GM12873 (cell line): ENCODE results near the gene TCERG1L.

Experiments
- CTCF ChIP-seq: IDR thresholded peaks from 2 replicates; pipeline ENCODE4 v1.5.1; 2012; ENCODE audit warnings: low read depth, mild to moderate bottlenecking, moderate library complexity, low read length, control low read depth; ENCODE audit not compliant: insufficient read depth; ENCODE audit errors: missing control alignments

Gene TCERG1L

GRCh38 chr10:131271195-131271880 lies 40.2 kb downstream of the TCERG1L start:
- TF ChIP-seq CTCF: no peak

GRCh38 chr10:131270461-131271190 lies 40.9 kb downstream of the TCERG1L start:
- no peak for TF ChIP-seq CTCF

- no peak for TF ChIP-seq CTCF
Measured at GRCh38 chr10:131269776-131270460, 41.6 kb downstream of the TCERG1L start.

- no peak for TF ChIP-seq CTCF
Measured at GRCh38 chr10:131267814-131268095, 43.8 kb downstream of the TCERG1L start.

- TF ChIP-seq CTCF: no peak
Measured at GRCh38 chr10:131266936-131267813, 44.3 kb downstream of the TCERG1L start.

DNA sequence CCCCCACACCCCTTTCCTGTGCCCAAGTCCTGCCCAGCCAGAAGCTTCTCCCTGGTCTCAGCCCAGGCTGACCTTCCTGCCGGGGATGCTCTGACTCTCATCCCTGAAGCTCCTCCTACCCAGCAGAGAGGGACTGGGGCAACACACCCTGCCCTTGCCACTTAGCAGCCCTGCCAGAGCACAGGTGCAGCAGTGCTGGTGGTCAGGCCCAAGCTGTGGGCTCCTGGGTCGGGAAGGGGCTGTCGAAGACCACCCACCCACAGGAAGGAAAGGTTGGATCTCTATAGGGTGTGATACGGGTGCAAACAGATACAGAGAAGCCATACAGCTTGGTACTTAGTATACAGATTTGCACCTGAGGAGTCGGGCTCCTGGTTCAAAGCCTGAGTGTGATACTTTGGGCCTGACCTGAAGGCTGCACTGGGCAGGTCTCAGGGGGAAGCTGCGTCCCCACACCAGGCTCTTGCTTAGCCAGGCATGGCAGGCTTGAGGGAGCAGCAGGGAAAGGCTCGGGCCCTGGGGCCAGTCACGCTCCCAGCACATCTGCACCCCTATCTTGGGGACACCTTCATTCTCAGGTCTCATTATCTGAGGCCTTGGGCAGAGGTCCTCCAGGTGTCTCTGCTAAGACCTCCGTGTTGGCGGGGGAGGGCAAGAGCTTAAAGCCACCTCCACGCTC lies 47.3 kb downstream of the TCERG1L start:
- no peak for TF ChIP-seq CTCF
